ELF-1 (cell line): ENCODE measurements around the gene TRABD.
"Not testable (repeated sequence)": the region's sequence is repeated elsewhere in the genome, so short reads cannot be mapped to it uniquely, and the experiment has no call there.

Source experiments
- DNase-seq: peaks from one replicate; pipeline ENCODE4 v3.0.0-alpha.2; 2016; ENCODE audit warnings: low read depth, low spot score

Gene TRABD

DNA sequence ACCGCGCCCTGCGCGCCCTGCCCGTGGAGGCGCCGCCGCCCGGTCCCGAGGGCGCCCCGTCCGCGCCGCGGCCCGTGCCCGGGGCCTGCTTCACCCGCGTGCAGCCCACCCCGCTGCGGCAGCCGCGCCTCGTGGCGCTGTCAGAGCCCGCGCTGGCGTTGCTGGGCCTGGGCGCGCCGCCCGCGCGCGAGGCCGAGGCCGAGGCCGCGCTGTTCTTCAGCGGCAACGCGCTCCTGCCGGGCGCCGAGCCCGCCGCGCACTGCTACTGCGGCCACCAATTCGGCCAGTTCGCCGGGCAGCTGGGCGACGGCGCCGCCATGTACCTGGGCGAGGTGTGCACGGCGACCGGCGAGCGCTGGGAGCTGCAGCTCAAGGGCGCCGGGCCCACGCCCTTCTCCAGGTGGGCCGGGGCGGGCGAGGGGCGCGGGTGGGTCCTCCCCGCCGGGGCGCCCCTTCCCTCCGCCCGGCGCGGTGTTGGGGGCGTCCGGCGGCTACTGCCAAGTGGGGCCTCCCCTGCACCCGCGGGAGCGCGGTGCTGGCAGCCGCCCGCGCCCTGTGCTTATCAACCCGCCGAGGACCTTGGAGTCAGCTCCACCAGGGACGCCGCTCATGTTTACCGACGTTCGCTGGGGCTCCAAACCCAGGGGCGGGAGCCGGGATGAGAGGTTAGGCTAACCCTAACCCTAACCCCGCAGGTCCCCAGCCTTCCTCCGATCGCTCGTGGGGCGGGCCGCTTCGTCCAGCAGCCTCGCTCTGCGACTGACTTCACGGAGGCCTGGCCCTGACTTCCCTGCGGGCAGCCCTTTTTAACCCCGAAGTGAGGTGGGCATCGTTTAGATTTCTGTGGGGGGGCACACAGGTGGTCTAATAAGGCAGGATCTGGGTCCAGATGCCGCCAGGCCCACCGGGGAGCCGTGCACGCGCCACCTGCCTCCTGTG lies 15.7 kb downstream of the TRABD start:
- no peak for DNase-seq

DNA sequence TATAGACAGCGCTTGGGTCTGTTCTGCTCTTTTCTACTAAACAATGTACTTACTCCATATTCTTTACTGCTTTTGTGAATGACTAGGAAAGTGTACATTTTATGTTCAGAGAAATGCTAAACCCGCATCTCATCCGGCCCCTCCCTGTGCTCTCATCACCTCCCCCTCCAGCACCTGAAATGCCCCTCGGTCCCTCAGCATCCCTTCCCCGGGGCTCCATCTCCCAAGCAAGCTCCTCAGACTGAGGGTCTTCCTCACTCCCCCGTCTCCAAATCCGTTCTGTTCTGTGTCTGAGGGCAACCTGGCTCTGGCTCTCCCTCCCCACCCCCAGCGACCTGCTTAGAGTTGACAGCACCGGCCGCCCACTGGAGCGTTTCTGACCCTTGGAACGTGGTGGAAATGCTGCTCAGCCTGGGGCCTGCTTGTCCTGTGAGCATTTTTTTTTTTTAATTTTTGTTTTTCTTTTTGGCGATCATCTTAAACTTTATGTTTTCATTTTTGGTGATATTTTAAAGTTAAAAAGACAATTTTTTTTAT lies 16.5 kb downstream of the TRABD start:
- DNase-seq: no peak

DNA sequence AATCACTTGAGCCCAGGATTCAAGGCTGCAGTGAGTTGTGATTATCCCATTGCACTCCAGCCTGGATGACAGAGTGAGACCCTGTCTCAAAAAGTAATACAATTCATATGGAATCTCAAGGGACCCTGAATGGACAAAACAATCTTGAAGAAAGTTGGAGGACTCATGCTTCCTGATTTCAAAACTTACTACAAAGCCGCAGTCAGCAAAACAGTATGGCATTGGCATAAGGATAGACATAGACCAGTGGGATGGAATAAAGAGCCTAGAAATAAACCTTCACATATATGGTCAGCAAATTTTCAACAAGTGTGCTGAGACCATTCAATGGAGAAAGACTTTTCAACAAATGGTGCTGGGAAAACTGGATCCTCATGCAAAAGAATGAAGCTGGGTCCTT lies 17.6 kb downstream of the TRABD start:
- no peak for DNase-seq

- no peak for DNase-seq
These were observed 18.9 kb downstream of the TRABD start for GRCh38 chr22:50204571-50204970.

GRCh38 chr22:50204998-50205397 lies 19.3 kb downstream of the TRABD start:
- not testable (repeated sequence) for DNase-seq

DNA sequence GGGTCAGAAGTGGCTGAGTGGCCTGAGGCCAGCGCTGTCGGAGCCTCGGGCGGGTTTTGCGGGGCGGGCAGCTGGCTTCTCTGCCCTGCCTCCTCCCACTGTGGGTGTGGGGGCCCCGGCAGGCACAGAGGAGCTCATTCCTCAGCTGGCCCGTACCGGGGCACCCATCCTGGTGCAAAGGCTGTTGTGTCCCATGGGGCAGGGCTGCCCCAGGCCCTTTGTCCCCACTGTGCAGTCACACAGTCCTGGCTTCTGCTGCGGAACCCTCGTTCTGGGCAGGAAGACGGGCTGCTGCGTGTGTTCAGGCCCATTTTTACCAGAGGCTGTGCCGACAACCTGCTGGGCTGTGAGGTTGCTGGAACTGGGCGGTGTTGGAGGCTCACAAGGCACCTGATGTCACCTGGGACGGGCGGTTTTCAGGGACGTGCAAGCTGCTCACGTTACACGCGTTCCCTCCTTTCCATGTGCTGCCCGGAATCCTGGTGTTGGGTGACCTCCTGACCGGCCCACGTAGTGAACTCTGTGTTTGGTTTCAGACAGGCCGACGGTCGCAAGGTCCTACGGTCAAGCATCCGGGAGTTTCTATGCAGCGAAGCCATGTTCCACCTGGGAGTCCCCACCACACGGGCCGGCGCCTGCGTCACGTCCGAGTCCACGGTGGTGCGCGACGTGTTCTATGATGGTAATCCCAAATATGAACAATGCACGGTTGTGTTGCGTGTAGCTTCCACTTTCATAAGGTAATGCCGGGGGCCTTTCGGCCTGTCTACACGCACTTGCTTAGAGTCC lies 20.3 kb downstream of the TRABD start:
- no peak for DNase-seq

- DNase-seq: peak; percentile 82
These were observed 20.9 kb downstream of the TRABD start for GRCh38 chr22:50206599-50206998.

DNA sequence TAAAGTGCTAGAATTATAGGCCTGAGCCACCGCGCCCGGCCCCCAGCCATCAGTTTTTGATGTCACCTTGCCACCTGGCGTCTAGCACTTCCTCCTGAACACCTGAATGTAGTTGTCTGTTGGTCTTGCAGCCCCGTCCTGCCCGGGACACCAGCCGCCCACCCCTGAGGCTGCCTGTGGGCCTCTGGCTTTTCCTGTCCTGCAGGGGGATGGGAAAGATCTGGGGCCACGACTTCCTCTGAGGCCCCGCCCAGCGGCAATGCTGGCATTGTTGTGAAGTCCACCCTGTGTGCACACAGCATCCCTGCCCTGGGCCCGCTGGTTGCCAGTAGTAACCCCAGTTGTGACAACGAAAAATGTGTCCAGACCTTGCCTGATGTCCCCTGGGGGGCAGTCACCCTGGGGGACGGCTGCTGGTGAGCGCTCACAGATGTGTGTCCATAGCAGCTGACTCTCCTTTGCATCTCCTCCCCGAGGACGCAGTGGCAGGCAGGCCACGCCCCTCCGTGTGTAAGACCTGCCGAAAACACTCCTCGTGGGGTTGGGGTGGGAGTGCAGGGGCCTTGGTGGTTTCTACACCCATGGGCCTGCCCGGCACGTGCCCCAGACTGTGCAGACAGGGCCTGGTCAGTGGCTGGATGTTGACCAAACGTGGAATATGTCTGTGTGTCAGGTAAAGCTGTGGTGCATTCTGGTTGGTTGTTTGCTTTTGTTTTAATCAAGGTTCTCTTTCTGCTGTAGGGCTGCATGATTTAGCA lies 21.8 kb downstream of the TRABD start:
- DNase-seq: no peak

DNA sequence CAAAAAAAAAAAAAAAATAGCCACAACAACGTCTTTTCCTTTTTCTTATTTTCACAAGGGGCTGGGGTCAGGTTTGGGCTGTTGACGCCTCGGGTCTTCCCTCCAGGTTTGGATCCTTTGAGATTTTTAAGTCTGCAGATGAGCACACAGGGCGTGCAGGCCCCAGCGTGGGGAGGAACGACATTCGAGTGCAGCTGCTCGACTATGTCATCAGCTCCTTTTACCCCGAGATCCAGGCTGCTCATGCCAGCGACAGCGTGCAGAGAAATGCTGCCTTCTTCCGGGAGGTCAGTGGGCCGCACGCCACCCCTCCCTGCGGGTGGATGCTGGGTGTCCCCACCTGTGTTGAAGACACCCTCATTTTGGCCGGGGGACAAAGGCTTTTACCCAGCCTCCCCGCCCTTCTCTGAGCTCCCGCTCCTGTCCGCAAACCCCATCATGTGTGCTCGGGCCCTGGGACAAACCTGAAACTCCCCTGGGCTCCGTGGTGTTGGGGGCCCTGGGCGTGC lies 22.8 kb downstream of the TRABD start:
- DNase-seq: no peak

- no peak for DNase-seq
These were observed 23.5 kb downstream of the TRABD start for GRCh38 chr22:50208939-50209892.

GRCh38 chr22:50209893-50210292 lies 24.2 kb downstream of the TRABD start:
- DNase-seq: peak; percentile 44

GRCh38 chr22:50210378-50211139 lies 24.8 kb downstream of the TRABD start:
- DNase-seq: no peak

GRCh38 chr22:50211147-50211546 lies 25.4 kb downstream of the TRABD start:
- no peak for DNase-seq

- no peak for DNase-seq
These were observed 27.6 kb downstream of the TRABD start for GRCh38 chr22:50213263-50213662.

DNA sequence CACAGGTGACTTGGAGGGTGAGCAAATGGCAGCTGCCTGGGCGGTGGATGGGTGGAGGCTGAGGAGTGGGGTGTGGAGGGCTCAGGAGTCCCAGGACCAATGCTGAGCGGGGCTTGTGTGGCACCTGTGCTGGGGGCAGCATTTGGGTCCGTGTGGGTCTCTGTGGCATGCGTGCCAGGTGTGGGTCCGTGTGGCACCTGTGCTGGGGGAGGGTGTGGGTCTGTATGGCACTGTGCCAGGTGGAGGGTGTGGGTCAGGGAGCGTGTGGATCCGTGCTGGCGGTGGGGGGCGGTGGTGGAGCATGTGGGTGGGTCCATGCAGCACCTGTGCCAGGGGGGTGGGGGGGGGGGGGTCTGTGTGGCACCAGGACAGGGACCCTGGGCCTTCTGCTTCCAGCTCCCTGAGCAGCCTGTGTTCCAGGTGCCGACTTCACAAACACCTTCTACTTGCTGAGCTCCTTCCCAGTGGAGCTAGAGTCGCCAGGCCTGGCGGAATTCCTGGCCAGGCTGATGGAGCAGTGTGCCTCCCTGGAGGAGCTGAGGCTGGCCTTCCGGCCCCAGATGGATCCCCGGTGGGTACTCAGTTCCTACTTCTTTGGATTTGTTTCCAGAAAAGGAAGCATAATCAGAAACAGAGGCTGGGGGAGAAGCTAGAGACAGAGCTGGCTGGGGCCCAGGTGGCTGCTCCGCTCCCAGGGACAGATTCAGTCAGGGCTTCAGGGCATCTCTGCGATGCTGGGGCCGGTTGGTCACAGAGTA lies 29.8 kb downstream of the TRABD start:
- no peak for DNase-seq

- DNase-seq: no peak
These were observed 30.5 kb downstream of the TRABD start for GRCh38 chr22:50216055-50216683.

- no peak for DNase-seq
These were observed 31.2 kb downstream of the TRABD start for GRCh38 chr22:50216684-50217520.
